GM19452 (cell line): ENCODE measurements around the gene FAT2.

ENCODE experiments used
- ATAC-seq: cut with Tn5 transposase; IDR thresholded peaks from one replicate; pipeline ENCODE4 v1.9.1; 2021; ENCODE audit not compliant: unreplicated experiment

Gene FAT2

GRCh38 chr5:151591144-151591819 is at the start of gene FAT2:
Gene FAT2 (minus strand): TSS chr5:151591331. CDS start chr5:151568931, 22,400 bp downstream.
- no peak for ATAC-seq

DNA sequence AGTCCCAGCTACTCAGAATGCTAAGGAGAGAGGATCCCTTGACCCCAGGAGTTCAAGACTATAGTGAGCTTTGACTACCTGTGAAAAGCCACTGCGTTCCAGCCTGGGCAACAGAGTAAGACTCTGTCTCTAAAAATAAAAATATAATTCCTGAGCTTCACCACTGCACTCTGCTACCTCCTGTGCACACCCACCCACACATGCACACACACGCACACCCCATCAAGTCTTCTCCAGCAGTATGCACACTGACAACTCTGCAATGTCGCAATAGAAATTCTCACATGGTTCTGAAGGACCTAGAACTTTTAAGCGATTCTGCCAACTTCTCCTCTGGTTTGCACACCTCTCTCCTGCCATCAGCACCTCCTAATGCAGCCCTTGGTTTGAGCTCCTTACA is 47.5 kb upstream of the FAT2 start:
- no peak for ATAC-seq

GRCh38 chr5:151637676-151638075 is 46.5 kb upstream of the FAT2 start:
- ATAC-seq = no peak

DNA sequence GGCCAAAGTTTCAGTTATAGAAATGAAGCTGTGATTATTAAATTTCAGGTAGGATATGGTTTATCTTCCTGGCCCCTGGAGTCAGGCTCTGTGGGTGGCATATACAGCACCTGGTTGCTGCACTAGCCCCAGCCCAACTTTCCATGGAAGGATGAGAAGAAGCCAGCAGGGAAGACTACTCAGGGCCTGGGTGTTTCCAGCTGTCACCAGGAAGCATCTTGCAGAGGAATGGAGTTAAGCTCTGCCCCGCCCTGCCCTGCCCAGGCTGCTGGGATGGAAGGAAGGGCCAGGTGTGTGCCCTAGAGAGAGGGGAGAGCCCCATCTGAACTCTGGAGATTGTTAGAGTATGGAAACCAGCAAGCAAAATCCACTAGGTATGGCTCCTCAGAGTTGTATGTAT is 42.8 kb upstream of the FAT2 start:
- no peak for ATAC-seq

- ATAC-seq = no peak
These were observed 41.8 kb upstream of the FAT2 start for GRCh38 chr5:151632941-151633340.

DNA sequence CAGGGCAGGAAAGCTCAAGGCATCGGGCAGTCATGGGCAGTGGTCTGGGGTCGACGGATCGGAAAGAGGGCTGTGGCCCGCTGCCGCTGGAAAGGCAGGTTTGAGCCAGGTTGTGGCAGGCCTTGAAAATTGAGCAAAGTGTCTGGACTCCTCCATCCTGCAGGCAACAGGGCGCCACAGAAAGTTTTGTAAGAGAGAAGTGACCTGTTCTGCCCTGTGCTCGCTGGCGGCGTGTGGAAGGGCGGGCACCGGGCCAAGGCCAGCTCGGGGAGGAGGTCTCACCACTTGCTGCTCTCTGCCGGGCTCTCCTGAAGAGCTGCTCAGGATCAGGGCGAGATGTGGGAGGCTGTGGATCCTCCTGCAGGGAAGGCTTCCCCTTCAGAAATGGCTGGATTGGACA is 41.4 kb upstream of the FAT2 start:
- no peak for ATAC-seq

GRCh38 chr5:151631941-151632340 is 40.8 kb upstream of the FAT2 start:
- no peak for ATAC-seq

DNA sequence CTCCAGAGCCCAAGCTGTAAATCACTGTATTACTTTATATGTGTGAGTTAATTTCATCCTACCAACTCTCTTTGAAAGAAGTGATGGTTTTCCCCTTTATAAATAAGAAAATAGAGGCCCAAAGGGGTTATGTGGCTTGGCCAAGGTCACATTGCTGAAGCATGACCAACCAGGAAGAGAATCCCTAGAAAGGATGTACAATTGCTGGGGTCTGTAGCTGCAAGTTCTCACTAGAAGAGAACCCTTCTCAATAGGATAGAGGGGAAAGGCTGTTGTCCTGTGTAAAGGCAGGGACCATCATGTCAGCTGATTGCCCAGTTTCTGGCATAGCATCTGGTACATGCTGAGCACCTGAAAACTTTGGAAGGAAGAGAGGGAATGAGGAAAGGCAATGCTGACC is 39.0 kb upstream of the FAT2 start:
- no peak for ATAC-seq

DNA sequence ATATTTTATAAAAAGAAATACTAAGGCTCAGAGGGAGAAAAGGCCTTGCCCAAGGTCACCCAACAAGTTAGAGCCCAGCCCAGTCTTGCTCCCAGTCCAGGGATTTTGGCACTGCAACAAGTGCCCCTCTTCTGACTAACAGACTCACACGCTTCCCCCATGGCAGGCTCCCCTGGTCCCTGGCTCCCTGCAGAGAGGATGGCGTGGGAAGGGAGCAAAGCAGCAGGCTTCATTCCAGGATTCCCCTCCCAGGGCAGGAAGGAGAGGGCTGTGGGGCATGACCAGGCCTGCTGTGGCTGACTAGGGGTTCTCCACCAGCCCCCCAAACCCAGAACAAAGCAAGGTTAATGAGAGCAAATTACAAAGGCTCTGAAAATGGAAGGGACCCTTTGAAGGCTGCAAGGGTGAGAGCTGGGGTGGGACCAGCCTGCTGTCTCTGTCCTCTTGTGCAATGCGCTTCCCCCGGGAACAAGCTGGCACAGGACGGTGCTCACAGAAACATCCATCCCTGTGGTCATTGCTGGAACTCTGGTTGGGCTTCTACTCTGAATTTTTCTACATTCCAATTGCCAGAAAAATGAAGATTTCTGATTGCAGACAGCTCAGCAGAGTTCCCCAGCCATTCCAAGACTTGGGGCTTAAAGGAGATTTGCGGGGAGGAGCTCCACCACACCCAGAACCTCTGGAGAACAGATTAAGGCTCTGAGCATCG is 37.1 kb upstream of the FAT2 start:
- no peak for ATAC-seq

DNA sequence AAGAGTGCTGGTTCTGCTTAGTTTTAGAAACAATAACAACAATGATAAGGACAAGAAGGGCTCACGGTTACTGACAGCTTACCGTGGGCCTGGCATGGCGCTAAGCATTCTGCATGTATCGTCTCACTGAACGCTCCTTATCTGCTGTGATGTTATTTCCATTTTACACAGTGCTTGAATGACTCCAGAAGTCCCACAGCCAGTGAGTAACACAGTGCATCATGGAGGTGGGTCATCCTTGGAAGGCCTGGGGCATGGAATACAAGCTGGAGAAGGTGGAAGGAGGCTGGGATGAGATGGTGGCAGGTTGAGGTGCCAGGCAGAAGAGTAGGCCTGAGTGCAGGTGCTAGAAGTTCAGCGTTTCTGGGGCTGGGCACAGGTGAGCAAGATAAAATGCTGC is 36.5 kb upstream of the FAT2 start:
- no peak for ATAC-seq

- no peak for ATAC-seq
These were observed 34.2 kb upstream of the FAT2 start for GRCh38 chr5:151625285-151625684.

- ATAC-seq = no peak
These were observed 33.3 kb upstream of the FAT2 start for GRCh38 chr5:151624476-151624875.

DNA sequence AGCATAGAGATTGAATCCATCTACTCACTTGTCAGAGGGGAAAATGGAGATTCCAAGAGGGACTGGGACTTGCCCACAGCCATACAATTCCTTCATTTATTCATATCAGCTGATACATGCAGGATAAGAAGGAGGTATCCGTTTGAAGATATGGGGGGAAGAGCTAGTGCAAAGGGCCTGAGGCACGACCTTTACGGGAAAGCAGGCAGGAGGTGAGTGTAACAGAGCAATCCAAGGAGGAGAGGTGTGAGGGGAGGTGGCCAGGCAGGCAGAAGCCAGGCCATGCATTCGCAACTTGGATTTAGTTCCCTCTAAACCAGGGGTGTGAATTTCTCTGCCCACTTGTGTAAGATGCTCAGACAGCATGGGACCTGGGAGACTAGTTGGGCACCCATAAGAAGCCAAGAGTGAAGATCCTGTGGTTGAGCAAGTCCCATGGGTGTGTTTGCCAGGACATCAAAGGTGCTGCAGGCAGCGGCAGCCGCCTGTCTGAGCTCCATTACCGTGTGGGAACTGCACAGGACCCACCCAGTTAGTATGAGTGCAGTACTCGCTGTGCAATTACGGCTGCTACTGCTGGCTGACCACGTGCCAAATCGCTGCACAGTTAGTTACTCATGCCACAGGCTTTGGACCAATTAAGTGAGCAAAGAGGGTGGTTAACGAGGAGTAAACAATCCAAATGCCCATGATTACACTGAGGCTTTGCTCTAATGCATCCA is 31.4 kb upstream of the FAT2 start:
- no peak for ATAC-seq

DNA sequence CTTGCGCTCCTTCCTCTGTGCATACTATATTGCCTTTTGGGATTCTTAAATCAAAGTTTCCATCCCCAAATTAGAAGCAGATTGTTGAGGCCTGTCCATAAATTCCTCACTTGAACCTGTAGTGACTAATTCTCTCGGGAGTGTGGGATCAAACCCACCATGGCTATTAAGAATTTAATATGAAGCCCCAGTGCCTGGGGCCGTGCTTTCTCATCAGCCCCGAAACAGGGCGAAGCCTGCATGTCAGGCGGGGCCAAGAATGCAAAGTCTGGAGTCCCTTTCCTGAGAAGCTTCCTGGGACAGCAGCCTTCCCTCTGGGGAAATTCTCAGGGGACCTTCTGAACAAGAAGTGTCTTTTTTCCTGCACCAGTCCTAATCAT is 29.3 kb upstream of the FAT2 start:
- ATAC-seq = no peak

DNA sequence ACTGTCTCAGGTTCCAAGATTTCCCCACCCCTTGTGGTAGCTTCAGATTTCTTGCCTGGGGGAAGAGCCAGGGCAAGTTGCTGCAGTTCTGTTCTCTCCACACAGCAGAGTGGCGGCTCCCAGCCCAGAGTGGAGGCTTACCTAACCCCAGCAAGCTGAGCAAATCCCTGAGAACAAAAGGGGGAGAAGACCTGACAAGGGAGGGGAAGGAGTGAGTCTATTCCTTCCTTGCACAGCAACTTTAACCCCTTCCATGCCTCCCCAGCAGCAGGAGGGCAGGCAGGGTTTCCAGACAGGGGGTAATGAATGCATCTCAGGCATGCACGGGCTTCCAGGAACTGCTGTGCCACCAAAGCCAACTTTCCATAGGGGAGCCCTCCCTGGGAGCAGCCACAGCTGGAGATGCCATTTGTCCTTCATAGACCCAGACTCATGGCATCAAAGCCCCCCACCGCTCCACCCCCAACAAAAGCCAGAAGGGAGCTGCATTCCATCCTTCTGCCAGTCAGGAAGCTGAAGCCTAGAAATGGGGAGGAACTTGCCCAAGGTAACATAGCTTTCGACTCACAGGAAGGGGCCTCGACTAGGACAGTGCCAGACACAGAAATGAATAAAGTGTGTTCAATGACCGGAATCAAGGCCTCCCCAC is 28.8 kb upstream of the FAT2 start:
- no peak for ATAC-seq

- no peak for ATAC-seq
These were observed 27.8 kb upstream of the FAT2 start for GRCh38 chr5:151618907-151619306.

DNA sequence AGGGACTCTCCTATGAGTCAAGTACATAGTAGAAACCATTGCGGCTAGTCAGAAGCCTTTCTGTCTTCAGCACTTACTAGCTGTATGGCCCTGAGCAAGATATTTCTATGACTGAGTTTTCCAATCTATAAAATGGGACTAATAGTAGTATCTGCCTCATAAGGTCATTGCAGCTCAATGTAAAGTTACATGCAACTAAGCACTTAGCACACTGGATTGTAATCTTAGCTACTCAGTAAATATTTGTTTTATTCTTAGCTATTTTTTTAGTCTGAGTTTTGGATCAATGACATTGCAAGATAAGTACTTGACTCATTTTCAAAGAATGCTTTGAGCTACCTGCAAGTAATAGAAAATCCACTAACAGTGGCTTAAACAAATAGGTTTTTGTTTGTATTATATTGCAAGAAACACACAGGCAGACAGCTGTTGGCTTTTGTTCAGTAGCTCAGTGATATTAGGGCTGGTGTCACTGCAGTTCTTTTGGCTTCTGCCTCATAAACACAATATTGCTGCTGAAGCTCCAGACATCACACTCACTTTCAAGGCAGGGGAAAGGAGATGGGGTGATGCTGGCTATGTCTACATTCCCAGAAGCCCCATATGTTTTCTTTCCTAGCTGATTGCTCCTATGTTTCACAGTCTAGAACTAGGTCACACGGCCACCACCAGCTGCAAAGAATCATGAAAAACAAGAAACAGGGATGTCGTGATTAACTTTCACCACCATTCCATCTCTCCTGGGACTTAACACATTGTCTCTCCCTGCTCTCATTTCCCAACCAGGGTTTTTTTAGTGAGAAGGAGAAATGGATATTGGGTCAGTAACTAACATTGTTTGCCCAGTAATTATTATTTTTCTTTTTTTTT is 26.9 kb upstream of the FAT2 start:
- ATAC-seq = no peak

- ATAC-seq = no peak
These were observed 26.3 kb upstream of the FAT2 start for GRCh38 chr5:151617383-151617840.

DNA sequence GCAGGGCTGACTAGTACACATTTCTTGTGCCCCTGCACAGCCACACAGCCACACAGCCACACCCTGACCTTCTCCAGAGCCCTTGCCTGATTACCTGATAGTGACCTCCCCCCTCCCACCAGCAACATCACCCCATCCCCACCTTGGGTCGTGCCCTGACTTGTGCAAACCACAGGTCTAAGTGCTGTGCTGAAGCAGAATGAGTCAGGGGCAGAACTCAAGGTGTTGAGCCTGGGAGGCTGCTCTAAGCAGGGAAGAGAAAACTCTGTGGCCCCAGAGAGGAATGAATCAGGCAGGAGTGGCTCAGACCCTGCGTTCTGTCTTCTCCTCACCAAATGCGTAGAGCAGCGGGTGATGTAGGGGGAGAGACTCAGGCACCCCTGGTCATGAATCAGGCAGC is 24.3 kb upstream of the FAT2 start:
- no peak for ATAC-seq

GRCh38 chr5:151614565-151614964 is 23.4 kb upstream of the FAT2 start:
- no peak for ATAC-seq
